ENCODE measurements around the gene BCAS1. TPM values are rescaled to one million over a fixed set of nuclear protein-coding genes. Genes with fewer than 3 reads are reported as not detected.

BCAS1 gene
- total RNA-seq, 1 donor from 2014 or later: 2.8 TPM

- no peak for DNase-seq
- H3K4me1 ChIP-seq: peaks cover 10% of the 10 kb centered on the region
- H3K27me3 ChIP-seq (ENCODE audit: low read depth): no peaks in the 10 kb centered on the region
- no peaks in the 10 kb centered on the region for H3K9me3 ChIP-seq
- no peak for ATAC-seq
- intact Hi-C loops (cut with DNase I): no loop called here
- no peak overlapping the region for H3K4me3 ChIP-seq
- no peak overlapping the region for H3K27ac ChIP-seq
- no peak for TF ChIP-seq CTCF (IDR thresholded peaks at IDR 0.05)
- H3K36me3 ChIP-seq: no peaks in the 10 kb centered on the region
These were observed 39.6 kb upstream of the BCAS1 start for GRCh38 chr20:54110041-54110440.

- TF ChIP-seq CTCF (IDR thresholded peaks at IDR 0.05): no peak
- Histone ChIP-seq H3K27ac (no peak overlapping the region), H3K36me3 (no peaks in the 10 kb centered on the region), H3K4me1 (peaks cover 7% of the 10 kb centered on the region), H3K27me3 (ENCODE audit: low read depth) (no peaks in the 10 kb centered on the region), H3K9me3 (no peaks in the 10 kb centered on the region), H3K4me3 (no peak overlapping the region)
- intact Hi-C loops (cut with DNase I): no loop called here
- DNase-seq (no peak), ATAC-seq (no peak)
These were observed 38.4 kb upstream of the BCAS1 start for GRCh38 chr20:54108817-54109216.

GRCh38 chr20:54108326-54108642 is 37.9 kb upstream of the BCAS1 start:
- Histone ChIP-seq H3K4me1 (peaks cover 7% of the 10 kb centered on the region), H3K27ac (no peak overlapping the region), H3K36me3 (no peaks in the 10 kb centered on the region), H3K27me3 (ENCODE audit: low read depth) (no peaks in the 10 kb centered on the region), H3K9me3 (no peaks in the 10 kb centered on the region), H3K4me3 (no peak overlapping the region)
- ATAC-seq: peak; percentile 58 to 73
- no peak for DNase-seq
- intact Hi-C loops (cut with DNase I): no loop called here
- no peak for TF ChIP-seq CTCF (IDR thresholded peaks at IDR 0.05)

- no peak for TF ChIP-seq CTCF (IDR thresholded peaks at IDR 0.05)
- H3K27ac ChIP-seq: no peak overlapping the region
- intact Hi-C loops (cut with DNase I): no loop called here
- ATAC-seq (peak; percentile 49 to 51), DNase-seq (no peak)
- no peaks in the 10 kb centered on the region for H3K9me3 ChIP-seq
- no peaks in the 10 kb centered on the region for H3K36me3 ChIP-seq
- no peak overlapping the region for H3K4me3 ChIP-seq
- no peaks in the 10 kb centered on the region for H3K27me3 ChIP-seq (ENCODE audit: low read depth)
- peaks cover 7% of the 10 kb centered on the region for H3K4me1 ChIP-seq
These were observed 37.4 kb upstream of the BCAS1 start for GRCh38 chr20:54107600-54108325.

GRCh38 chr20:54107181-54107580 is 36.8 kb upstream of the BCAS1 start:
- intact Hi-C loops (cut with DNase I): no loop called here
- DNase-seq (no peak), ATAC-seq (no peak)
- no peak overlapping the region for H3K27ac ChIP-seq
- H3K9me3 ChIP-seq: no peaks in the 10 kb centered on the region
- no peaks in the 10 kb centered on the region for H3K27me3 ChIP-seq (ENCODE audit: low read depth)
- H3K4me1 ChIP-seq: peaks cover 2% of the 10 kb centered on the region
- no peaks in the 10 kb centered on the region for H3K36me3 ChIP-seq
- no peak for TF ChIP-seq CTCF (IDR thresholded peaks at IDR 0.05)
- no peak overlapping the region for H3K4me3 ChIP-seq
